Trophoblast cell (in vitro differentiated cells and primary cell): ENCODE data around the gene HS6ST3.

Experiments
- DNase-seq, 2 donors: peaks; one replicate each; pipeline ENCODE4 v3.0.0-alpha.2; 2016
- H2AFZ ChIP-seq: 2 replicates; pipeline ENCODE4 v1.6.1; 2013; ENCODE audit warnings: low read length, moderate library complexity, mild to moderate bottlenecking; ENCODE audit not compliant: insufficient read depth, poor library complexity
- H2AK5ac ChIP-seq: 2 replicates; pipeline ENCODE4 v1.6.1; 2013; ENCODE audit warnings: mild to moderate bottlenecking, low read length
- H2BK120ac ChIP-seq: 2 replicates; pipeline ENCODE4 v1.6.1; 2013; ENCODE audit warnings: low read length, mild to moderate bottlenecking, moderate library complexity; ENCODE audit not compliant: insufficient read depth, poor library complexity
- H2BK12ac ChIP-seq: 2 replicates; pipeline ENCODE4 v1.6.1; 2013; ENCODE audit warnings: mild to moderate bottlenecking, low read length, moderate library complexity
- H2BK5ac ChIP-seq: 2 replicates; pipeline ENCODE4 v1.6.1; 2013; ENCODE audit warnings: low read length, low read depth, moderate library complexity, mild to moderate bottlenecking; ENCODE audit not compliant: poor library complexity
- H3K14ac ChIP-seq: 2 replicates; pipeline ENCODE4 v1.6.1; 2013; ENCODE audit warnings: mild to moderate bottlenecking, low read length
- H3K18ac ChIP-seq: 2 replicates; pipeline ENCODE4 v1.6.1; 2013; ENCODE audit warnings: mild to moderate bottlenecking, low read length
- H3K23ac ChIP-seq: 2 replicates; pipeline ENCODE4 v1.6.1; 2013; ENCODE audit warnings: low read length
- H3K27ac ChIP-seq: 2 replicates; pipeline ENCODE4 v1.5.1; 2013; ENCODE audit warnings: low read depth, mild to moderate bottlenecking, inconsistent platforms, low read length, moderate library complexity
- H3K27me3 ChIP-seq: 2 replicates; pipeline ENCODE4 v1.6.1; 2013; ENCODE audit warnings: inconsistent platforms, mild to moderate bottlenecking, low read length, moderate library complexity; ENCODE audit not compliant: insufficient read depth
- H3K36me3 ChIP-seq, 2 experiments: 1 replicate in 1 of 2; 2 replicates in 1 of 2; pipeline ENCODE4 v1.6.1; 2013; ENCODE audit warnings: low read length in 2 of 2, mild to moderate bottlenecking in 2 of 2, moderate library complexity in 1 of 2; ENCODE audit not compliant: insufficient read depth in 2 of 2, control insufficient read depth in 1 of 2
- H3K4ac ChIP-seq: 2 replicates; pipeline ENCODE4 v1.6.1; 2013; ENCODE audit warnings: low read depth, mild to moderate bottlenecking, low read length, moderate library complexity
- H3K4me1 ChIP-seq, 2 experiments: 1 replicate in 1 of 2; 2 replicates in 1 of 2; pipeline ENCODE4 v1.6.1; 2013; ENCODE audit warnings: low read length in 2 of 2, mild to moderate bottlenecking in 2 of 2, moderate library complexity in 1 of 2; ENCODE audit not compliant: insufficient read depth in 2 of 2, control insufficient read depth in 1 of 2
- H3K4me2 ChIP-seq: 2 replicates; pipeline ENCODE4 v1.6.1; 2013; ENCODE audit warnings: inconsistent platforms, mild to moderate bottlenecking, low read length, moderate library complexity
- H3K4me3 ChIP-seq: 2 replicates; pipeline ENCODE4 v1.5.1; 2013; ENCODE audit warnings: mild to moderate bottlenecking, low read depth, low read length, inconsistent platforms
- H3K79me1 ChIP-seq: one replicate; pipeline ENCODE4 v1.6.1; 2013; ENCODE audit warnings: low read length
- H3K79me2 ChIP-seq: 2 replicates; pipeline ENCODE4 v1.6.1; 2013; ENCODE audit warnings: low read length, mild to moderate bottlenecking; ENCODE audit not compliant: control insufficient read depth, insufficient read depth, poor library complexity
- H3K9ac ChIP-seq: 2 replicates; pipeline ENCODE4 v1.6.1; 2013; ENCODE audit warnings: mild to moderate bottlenecking, low read length
- H3K9me3 ChIP-seq: 2 replicates; pipeline ENCODE4 v1.6.1; 2013; ENCODE audit warnings: low read depth, mild to moderate bottlenecking, control low read depth, inconsistent platforms, low read length; ENCODE audit not compliant: insufficient read depth
- H4K12ac ChIP-seq: 2 replicates; pipeline ENCODE4 v1.6.1; 2013; ENCODE audit warnings: low read depth, mild to moderate bottlenecking, low read length, moderate library complexity
- H4K8ac ChIP-seq: 2 replicates; pipeline ENCODE4 v1.6.1; 2013; ENCODE audit warnings: low read depth, mild to moderate bottlenecking, low read length, moderate library complexity
- H4K91ac ChIP-seq: one replicate; pipeline ENCODE4 v1.6.1; 2013; ENCODE audit warnings: low read depth, mild to moderate bottlenecking, low read length, moderate library complexity
- WGBS: extraction: QIAGEN DNeasy Blood & Tissue Kit; methylation state at CpG from one replicate; pipeline ENCODE4 v1.1.7; 2013; ENCODE audit warnings: missing lambda C conversion rate; ENCODE audit not compliant: insufficient read length, insufficient coverage; ENCODE audit errors: extremely low coverage; 5-methylcytosine and 5-hydroxymethylcytosine counted together

Gene HS6ST3

DNA sequence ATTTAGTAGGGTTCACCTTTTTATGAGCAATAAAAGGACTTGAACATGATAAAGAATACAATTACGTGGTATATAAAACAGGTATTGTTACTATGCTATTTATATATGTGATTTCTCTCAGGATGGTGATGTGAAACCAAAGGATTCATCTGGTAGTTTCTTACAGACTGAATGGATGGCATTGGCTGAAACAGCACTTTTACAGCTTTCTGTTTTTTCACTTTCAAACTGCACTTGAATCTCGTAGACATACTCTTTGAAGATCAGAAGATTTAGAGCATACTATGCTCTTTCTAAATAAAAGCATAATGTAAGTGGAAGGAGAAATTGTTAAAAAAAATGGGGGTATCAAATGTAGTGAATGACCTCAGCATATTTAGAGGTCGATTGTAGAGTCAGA, 354.8 kb downstream of the HS6ST3 start:
- Histone ChIP-seq H4K12ac (no peak overlapping the region), H3K9me3 (no peaks in the 10 kb centered on the region), H3K79me1 (no peaks in the 10 kb centered on the region), H3K9ac (no peak overlapping the region), H2AFZ (no peak overlapping the region), H3K14ac (no peak overlapping the region), H3K79me2 (no peaks in the 10 kb centered on the region), H3K4me1 (no peaks in the 10 kb centered on the region), H3K36me3 (no peaks in the 10 kb centered on the region), H2BK5ac (no peak overlapping the region), H3K4me3 (no peak overlapping the region), H3K27me3 (no peaks in the 10 kb centered on the region), H3K4ac (no peak overlapping the region), H2BK120ac (no peak overlapping the region), H4K91ac (no peak overlapping the region), H4K8ac (no peak overlapping the region), H3K4me2 (no peak overlapping the region), H3K27ac (no peak overlapping the region), H2AK5ac (no peak overlapping the region), H3K18ac (no peak overlapping the region), H3K23ac (no peak overlapping the region), H2BK12ac (no peak overlapping the region)
- no peak for DNase-seq
- WGBS, result no CpG with 5 or more reads among the region's 3 CpGs

DNA sequence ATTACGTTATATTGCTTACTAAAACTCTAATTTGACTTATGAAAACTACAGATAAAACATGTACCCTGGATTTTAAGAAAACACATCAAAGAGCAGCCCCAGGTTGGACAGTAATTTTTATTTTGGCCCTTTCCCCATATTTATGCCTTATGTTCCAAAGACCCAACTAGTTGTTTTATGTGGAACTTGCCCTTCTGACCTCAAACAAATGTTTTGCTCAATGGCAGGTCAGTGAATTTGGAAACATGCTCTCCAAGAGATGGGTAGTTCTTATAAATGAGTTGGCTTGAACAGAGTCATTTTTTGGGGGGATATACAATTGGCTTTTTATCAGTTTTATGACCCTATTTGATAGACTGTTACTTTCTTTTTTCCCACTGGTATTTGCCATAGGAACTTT, 360.0 kb downstream of the HS6ST3 start:
- Histone ChIP-seq H4K8ac (no peak overlapping the region), H4K91ac (no peak overlapping the region), H3K27ac (no peak overlapping the region), H2BK5ac (no peak overlapping the region), H3K4ac (no peak overlapping the region), H3K18ac (no peak overlapping the region), H3K14ac (no peak overlapping the region), H3K4me1 (no peaks in the 10 kb centered on the region), H3K9me3 (no peaks in the 10 kb centered on the region), H4K12ac (no peak overlapping the region), H2AFZ (no peak overlapping the region), H3K23ac (no peak overlapping the region), H3K79me2 (no peaks in the 10 kb centered on the region), H2AK5ac (no peak overlapping the region), H3K36me3 (no peaks in the 10 kb centered on the region), H2BK120ac (no peak overlapping the region), H3K9ac (no peak overlapping the region), H3K4me3 (no peak overlapping the region), H3K79me1 (no peaks in the 10 kb centered on the region), H2BK12ac (no peak overlapping the region), H3K4me2 (no peak overlapping the region), H3K27me3 (no peaks in the 10 kb centered on the region)
- no peak for DNase-seq
- no CpG with 5 or more reads among the region's 1 CpG for WGBS

DNA sequence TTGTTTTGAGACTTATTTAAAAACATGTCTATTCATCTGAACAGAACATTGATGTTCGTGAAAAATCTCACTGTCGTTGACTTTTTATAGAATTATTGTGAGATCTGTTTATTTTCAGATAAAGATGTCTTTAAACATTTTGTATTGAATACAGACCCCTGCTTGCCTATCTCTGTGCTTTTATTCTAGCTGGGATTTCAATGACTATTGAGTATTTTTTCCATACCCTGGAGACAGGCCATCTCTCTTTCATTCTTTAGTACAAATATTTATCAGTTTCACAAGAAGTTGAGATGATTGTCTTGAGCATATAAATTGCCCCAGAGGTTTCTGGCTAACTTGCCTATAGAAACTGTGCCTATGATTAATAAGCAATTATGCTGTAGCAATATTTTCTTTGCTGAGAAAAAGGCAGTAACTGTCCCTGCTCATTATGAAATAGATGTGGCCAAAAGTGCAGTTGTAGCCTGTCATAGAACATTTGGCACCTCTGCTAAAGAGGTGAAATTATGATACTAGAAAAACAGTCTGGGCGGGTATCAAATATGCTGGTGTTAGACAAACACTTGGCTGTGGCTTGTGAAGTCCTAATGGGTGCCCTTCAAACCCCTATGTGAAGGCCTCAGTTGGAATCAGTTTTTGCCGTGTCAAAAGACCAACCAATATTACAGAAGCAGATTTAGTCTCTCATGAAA, 360.6 kb downstream of the HS6ST3 start:
- no peak overlapping the region for H3K14ac ChIP-seq
- no peak overlapping the region for H4K91ac ChIP-seq
- DNase-seq, result no peak
- no peak overlapping the region for H3K27ac ChIP-seq
- no peak overlapping the region for H2BK120ac ChIP-seq
- no peak overlapping the region for H3K4me2 ChIP-seq
- H2BK12ac ChIP-seq, result no peak overlapping the region
- no peaks in the 10 kb centered on the region for H3K79me1 ChIP-seq
- H3K9me3 ChIP-seq, result no peaks in the 10 kb centered on the region
- no peaks in the 10 kb centered on the region for H3K27me3 ChIP-seq
- WGBS, result no CpG with 5 or more reads among the region's 4 CpGs
- H2AK5ac ChIP-seq, result no peak overlapping the region
- H3K23ac ChIP-seq, result no peak overlapping the region
- H3K4me1 ChIP-seq, result no peaks in the 10 kb centered on the region
- no peaks in the 10 kb centered on the region for H3K36me3 ChIP-seq
- no peak overlapping the region for H2AFZ ChIP-seq
- no peak overlapping the region for H3K18ac ChIP-seq
- no peak overlapping the region for H4K12ac ChIP-seq
- H2BK5ac ChIP-seq, result no peak overlapping the region
- no peak overlapping the region for H3K4ac ChIP-seq
- H3K9ac ChIP-seq, result no peak overlapping the region
- no peaks in the 10 kb centered on the region for H3K79me2 ChIP-seq
- H4K8ac ChIP-seq, result no peak overlapping the region
- no peak overlapping the region for H3K4me3 ChIP-seq

DNA sequence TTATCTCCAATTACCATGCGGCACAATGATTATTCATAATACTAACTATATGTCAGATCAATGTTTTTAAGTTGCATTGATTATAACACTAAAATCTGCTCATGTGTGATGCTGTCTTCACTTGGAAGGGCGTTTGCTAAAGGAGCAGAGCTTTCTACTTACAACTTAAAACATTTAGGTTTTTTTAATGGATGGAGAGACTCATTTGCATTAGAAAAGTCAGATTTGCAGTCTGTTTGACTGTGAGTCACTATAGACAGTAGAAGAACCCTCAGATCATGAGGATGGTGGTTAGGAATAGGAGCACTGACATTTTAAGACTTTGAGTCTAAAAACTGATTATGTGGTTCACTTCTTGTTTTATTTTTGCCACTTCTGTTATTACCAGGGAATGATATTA, 364.6 kb downstream of the HS6ST3 start:
- no peak overlapping the region for H2BK120ac ChIP-seq
- no peaks in the 10 kb centered on the region for H3K9me3 ChIP-seq
- no peak overlapping the region for H2BK12ac ChIP-seq
- no peaks in the 10 kb centered on the region for H3K36me3 ChIP-seq
- no peak overlapping the region for H3K4me2 ChIP-seq
- H2AK5ac ChIP-seq, result no peak overlapping the region
- no peak overlapping the region for H2AFZ ChIP-seq
- no peak overlapping the region for H4K91ac ChIP-seq
- H3K4me1 ChIP-seq, result no peaks in the 10 kb centered on the region
- H4K8ac ChIP-seq, result no peak overlapping the region
- no peaks in the 10 kb centered on the region for H3K79me1 ChIP-seq
- no peak overlapping the region for H3K18ac ChIP-seq
- DNase-seq, result no peak
- no peak overlapping the region for H3K14ac ChIP-seq
- no peak overlapping the region for H3K9ac ChIP-seq
- H3K4me3 ChIP-seq, result no peak overlapping the region
- H3K79me2 ChIP-seq, result no peaks in the 10 kb centered on the region
- H3K27ac ChIP-seq, result no peak overlapping the region
- WGBS, result no CpG with 5 or more reads among the region's 2 CpGs
- H4K12ac ChIP-seq, result no peak overlapping the region
- no peaks in the 10 kb centered on the region for H3K27me3 ChIP-seq
- H3K23ac ChIP-seq, result no peak overlapping the region
- H3K4ac ChIP-seq, result no peak overlapping the region
- H2BK5ac ChIP-seq, result no peak overlapping the region
